WTC11 (cell line): ENCODE measurements around the gene MAML2. TPM values are rescaled to one million over a fixed set of nuclear protein-coding genes. Genes with fewer than 3 reads are reported as not detected.

Experiments used
- ATAC-seq: fragments of 200-7000 bp; cut with Tn5 transposase; 2 replicates; pipeline ENCODE4 v1.10.0; 2021; ENCODE audit warnings: mild to moderate bottlenecking, moderate library complexity
- CTCF ChIA-PET: fragments of 300-600 bp; sonication (Branson Sonifier 250); formaldehyde crosslinking; loops from one replicate; lab custom pipeline; 2021; ENCODE audit warnings: antibody characterized with exemption; lab: Charles Lee
- POLR2A ChIA-PET: fragments of 350-600 bp; sonication (Branson Sonifier 250); formaldehyde crosslinking; loops from one replicate; lab custom pipeline; 2021; ENCODE audit warnings: antibody characterized with exemption; lab: Charles Lee
- DNase-seq: peaks from one replicate; pipeline ENCODE4 v3.0.0; 2021; ENCODE audit warnings: low spot score
- H3K27ac Mint-ChIP-seq: 2 replicates; pipeline ENCODE4 v1.8.0; 2021; ENCODE audit warnings: mixed read lengths
- H3K27me3 Mint-ChIP-seq: 2 replicates; pipeline ENCODE4 v1.8.0; 2021; ENCODE audit warnings: low read depth, mild to moderate bottlenecking, moderate library complexity, mixed read lengths
- H3K36me3 Mint-ChIP-seq: 2 replicates; pipeline ENCODE4 v1.8.0; 2021; ENCODE audit warnings: mixed read lengths
- H3K4me1 Mint-ChIP-seq: 2 replicates; pipeline ENCODE4 v1.8.0; 2022; ENCODE audit warnings: mixed read lengths
- H3K4me3 Mint-ChIP-seq: 2 replicates; pipeline ENCODE4 v1.8.0; 2021; ENCODE audit warnings: mild to moderate bottlenecking, moderate library complexity, mixed read lengths
- H3K9me3 Mint-ChIP-seq: 2 replicates; pipeline ENCODE4 v1.8.0; 2021; ENCODE audit warnings: mixed read lengths
- ATF3 ChIP-seq: sonication (generic); formaldehyde crosslinking; conservative IDR thresholded peaks from 2 replicates; pipeline ENCODE4 v1.8.1; 2022; ENCODE audit warnings: mild to moderate bottlenecking, missing genetic modification reagents
- CBFB ChIP-seq: sonication (generic); formaldehyde crosslinking; IDR thresholded peaks from 2 replicates; pipeline ENCODE4 v1.8.1; 2022; ENCODE audit warnings: mild to moderate bottlenecking, low read depth, missing genetic modification reagents
- CREM ChIP-seq: sonication (generic); formaldehyde crosslinking; IDR thresholded peaks from 2 replicates; pipeline ENCODE4 v1.8.1; 2022; ENCODE audit warnings: mild to moderate bottlenecking, missing genetic modification reagents, moderate library complexity
- EMX1 ChIP-seq: fragments of 250-450 bp; sonication (Bioruptor Pico); IDR thresholded peaks from 2 replicates; pipeline ENCODE4 v1.8.0; 2021; ENCODE audit warnings: mild to moderate bottlenecking
- ESRRA ChIP-seq: sonication (generic); formaldehyde crosslinking; IDR thresholded peaks from 2 replicates; pipeline ENCODE4 v1.8.1; 2022; ENCODE audit warnings: mild to moderate bottlenecking, missing genetic modification reagents, borderline replicate concordance
- FOXP1 ChIP-seq: sonication (generic); formaldehyde crosslinking; IDR thresholded peaks from 2 replicates; pipeline ENCODE4 v1.8.0; 2022; ENCODE audit warnings: missing genetic modification reagents, mild to moderate bottlenecking, moderate library complexity, borderline replicate concordance
- FOXP4 ChIP-seq: sonication (generic); formaldehyde crosslinking; IDR thresholded peaks from 2 replicates; pipeline ENCODE4 v1.8.0; 2022; ENCODE audit warnings: mild to moderate bottlenecking, missing genetic modification reagents
- GABPB1 ChIP-seq: sonication (generic); formaldehyde crosslinking; IDR thresholded peaks from 2 replicates; pipeline ENCODE4 v1.8.1; 2023; ENCODE audit warnings: mild to moderate bottlenecking, missing genetic modification reagents
- NFATC4 ChIP-seq: fragments of 250-450 bp; sonication (Bioruptor Pico); IDR thresholded peaks from 2 replicates; pipeline ENCODE4 v1.9.0; 2021; ENCODE audit warnings: mild to moderate bottlenecking
- OVOL2 ChIP-seq: fragments of 250-450 bp; sonication (Bioruptor Pico); IDR thresholded peaks from 2 replicates; pipeline ENCODE4 v1.9.0; 2021; ENCODE audit warnings: mild to moderate bottlenecking, borderline replicate concordance
- USF1 ChIP-seq: sonication (generic); formaldehyde crosslinking; IDR thresholded peaks from 2 replicates; pipeline ENCODE4 v1.8.0; 2022; ENCODE audit warnings: mild to moderate bottlenecking, missing genetic modification reagents
- ZNF121 ChIP-seq: sonication (generic); formaldehyde crosslinking; IDR thresholded peaks from 2 replicates; pipeline ENCODE4 v1.8.0; 2023; ENCODE audit warnings: missing genetic modification reagents
- ZNF263 ChIP-seq: sonication (generic); formaldehyde crosslinking; IDR thresholded peaks from 2 replicates; pipeline ENCODE4 v1.8.1; 2022; ENCODE audit warnings: low read depth, mild to moderate bottlenecking, moderate library complexity, missing genetic modification reagents
- ZNF416 ChIP-seq: fragments of 250-450 bp; sonication (Bioruptor Pico); IDR thresholded peaks from 2 replicates; pipeline ENCODE4 v1.9.0; 2021; ENCODE audit warnings: mild to moderate bottlenecking, inconsistent platforms
- ZNF423 ChIP-seq: fragments of 250-450 bp; sonication (Bioruptor Pico); IDR thresholded peaks from 2 replicates; pipeline ENCODE4 v2.1.2; 2022; ENCODE audit warnings: mild to moderate bottlenecking, moderate library complexity
- ZNF532 ChIP-seq: fragments of 250-450 bp; sonication (Bioruptor Pico); IDR thresholded peaks from 2 replicates; pipeline ENCODE4 v1.9.0; 2021; ENCODE audit warnings: mild to moderate bottlenecking, borderline replicate concordance
- total RNA-seq: library from RNA; stranded (reverse); gene quantifications from 3 replicates; pipeline ENCODE4 v1.2.3, GENCODE V29; 2021
- TF ChIP-seq, protein P1 (sequence below): sonication (generic); formaldehyde crosslinking; IDR thresholded peaks from 2 replicates; pipeline ENCODE4 v1.8.1; 2023; ENCODE audit warnings: mild to moderate bottlenecking, missing genetic modification reagents, moderate library complexity
- TF ChIP-seq, protein P2 (sequence below): sonication (generic); formaldehyde crosslinking; IDR thresholded peaks from 2 replicates; pipeline ENCODE4 v1.8.1; 2023; ENCODE audit warnings: mild to moderate bottlenecking, missing genetic modification reagents

Gene MAML2
- total RNA-seq, 1 experiment from 2014 or later = 8.1 TPM

GRCh38 chr11:96098511-96099241 is 244.3 kb downstream of the MAML2 start:
- ATAC-seq = peak; percentile 26; the same call in 1 of the 2 replicates
- TF ChIP-seq ZNF416 (CRISPR knock-in tag) (no peak), EMX1 (CRISPR knock-in tag) (no peak), ATF3 (no peak), GABPB1 (CRISPR knock-in tag) (0 out of 2 replicates have a peak, but pooled peaks have one; percentile 15), ZNF263 (CRISPR knock-in tag) (no peak), FOXP1 (no peak), ZNF121 (CRISPR knock-in tag) (peak; percentile 86), CBFB (CRISPR knock-in tag) (no peak), OVOL2 (CRISPR knock-in tag) (no peak), CREM (CRISPR knock-in tag) (no peak), NFATC4 (CRISPR knock-in tag) (no peak), USF1 (no peak)
- TF ChIP-seq, all 79 proteins: peak for 2
- Mint-ChIP-seq H3K4me3 (no peak overlapping the region), H3K27ac (no peak overlapping the region), H3K36me3 (no peaks in the 10 kb centered on the region), H3K27me3 (no peaks in the 10 kb centered on the region), H3K4me1 (peaks cover 37% of the 10 kb centered on the region), H3K9me3 (no peaks in the 10 kb centered on the region)
- no peak for DNase-seq
- CTCF ChIA-PET = interaction anchor here (1.0 kb wide), 1 partner anchor 244 kb away, joined by 3 read pairs; the partner anchor contains the start of gene MAML2
- POLR2A ChIA-PET = no interaction called here

- no peaks in the 10 kb centered on the region for H3K9me3 Mint-ChIP-seq
- no peak for ATAC-seq
- no peaks in the 10 kb centered on the region for H3K27me3 Mint-ChIP-seq
- POLR2A ChIA-PET = no interaction called here
- H3K36me3 Mint-ChIP-seq = no peaks in the 10 kb centered on the region
- DNase-seq = no peak
- H3K27ac Mint-ChIP-seq = no peak overlapping the region
- H3K4me3 Mint-ChIP-seq = no peak overlapping the region
- CTCF ChIA-PET = no interaction called here
- H3K4me1 Mint-ChIP-seq = peaks cover 35% of the 10 kb centered on the region
- TF ChIP-seq ZNF416 (CRISPR knock-in tag) (no peak), ESRRA (CRISPR knock-in tag) (no peak), ZNF423 (CRISPR knock-in tag) (no peak), GABPB1 (CRISPR knock-in tag) (peak; percentile 58), FOXP4 (CRISPR knock-in tag) (no peak), ZNF532 (CRISPR knock-in tag) (no peak)
- TF ChIP-seq, protein P1, sequence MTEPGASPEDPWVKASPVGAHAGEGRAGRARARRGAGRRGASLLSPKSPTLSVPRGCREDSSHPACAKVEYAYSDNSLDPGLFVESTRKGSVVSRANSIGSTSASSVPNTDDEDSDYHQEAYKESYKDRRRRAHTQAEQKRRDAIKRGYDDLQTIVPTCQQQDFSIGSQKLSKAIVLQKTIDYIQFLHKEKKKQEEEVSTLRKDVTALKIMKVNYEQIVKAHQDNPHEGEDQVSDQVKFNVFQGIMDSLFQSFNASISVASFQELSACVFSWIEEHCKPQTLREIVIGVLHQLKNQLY (CRISPR knock-in tag) = no peak
- TF ChIP-seq, protein P2, sequence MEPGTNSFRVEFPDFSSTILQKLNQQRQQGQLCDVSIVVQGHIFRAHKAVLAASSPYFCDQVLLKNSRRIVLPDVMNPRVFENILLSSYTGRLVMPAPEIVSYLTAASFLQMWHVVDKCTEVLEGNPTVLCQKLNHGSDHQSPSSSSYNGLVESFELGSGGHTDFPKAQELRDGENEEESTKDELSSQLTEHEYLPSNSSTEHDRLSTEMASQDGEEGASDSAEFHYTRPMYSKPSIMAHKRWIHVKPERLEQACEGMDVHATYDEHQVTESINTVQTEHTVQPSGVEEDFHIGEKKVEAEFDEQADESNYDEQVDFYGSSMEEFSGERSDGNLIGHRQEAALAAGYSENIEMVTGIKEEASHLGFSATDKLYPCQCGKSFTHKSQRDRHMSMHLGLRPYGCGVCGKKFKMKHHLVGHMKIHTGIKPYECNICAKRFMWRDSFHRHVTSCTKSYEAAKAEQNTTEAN (CRISPR knock-in tag) = no peak
- TF ChIP-seq, all 79 proteins: peak for 1
These were observed 245.1 kb downstream of the MAML2 start for GRCh38 chr11:96097844-96098421.
